ENCODE measurements around the gene STX12.
"Not testable (repeated sequence)": the region's sequence is repeated elsewhere in the genome, so short reads cannot be mapped to it uniquely, and the experiment has no call there.

Gene STX12

GRCh38 chr1:27785781-27786455 lies 12.9 kb downstream of the STX12 start:
- Mint-ChIP-seq H3K9me3 (no peaks in the 10 kb centered on the region), H3K4me1 (ENCODE audit: low read depth in 2 of 2) (peaks cover 7 to 24% of the 10 kb centered on the region in 2 donors), H3K36me3 (ENCODE audit: insufficient read depth) (peaks cover 15% of the 10 kb centered on the region), H3K27me3 (no peaks in the 10 kb centered on the region), H3K27ac (peak overlapping the region; percentile 27 to 58), H3K4me3 (no peak overlapping the region)
- ATAC-seq (replicated peaks) (no peak), DNase-seq (no peak)

GRCh38 chr1:27787895-27788294 lies 14.9 kb downstream of the STX12 start:
- no peak for DNase-seq
- H3K27me3 Mint-ChIP-seq = no peaks in the 10 kb centered on the region
- no peak for ATAC-seq (replicated peaks)
- H3K4me3 Mint-ChIP-seq = no peak overlapping the region
- H3K27ac Mint-ChIP-seq = no peak overlapping the region
- peaks cover 19% of the 10 kb centered on the region for H3K36me3 Mint-ChIP-seq (ENCODE audit: insufficient read depth)
- H3K4me1 Mint-ChIP-seq (ENCODE audit: low read depth in 2 of 2) = peaks cover 7 to 17% of the 10 kb centered on the region in 2 donors
- no peaks in the 10 kb centered on the region for H3K9me3 Mint-ChIP-seq

- H3K27ac Mint-ChIP-seq = no peak overlapping the region
- no peak overlapping the region for H3K4me3 Mint-ChIP-seq
- H3K9me3 Mint-ChIP-seq = no peaks in the 10 kb centered on the region
- peaks cover 28% of the 10 kb centered on the region for H3K36me3 Mint-ChIP-seq (ENCODE audit: insufficient read depth)
- ATAC-seq (replicated peaks) (no peak), DNase-seq (no peak)
- H3K4me1 Mint-ChIP-seq (ENCODE audit: low read depth in 2 of 2) = peaks cover 7 to 17% of the 10 kb centered on the region in 2 donors
- no peaks in the 10 kb centered on the region for H3K27me3 Mint-ChIP-seq
Measured at GRCh38 chr1:27789540-27790041, 16.6 kb downstream of the STX12 start.

- Mint-ChIP-seq H3K4me1 (ENCODE audit: low read depth in 2 of 2) (peaks cover 6 to 12% of the 10 kb centered on the region in 2 donors), H3K36me3 (ENCODE audit: insufficient read depth) (peaks cover 35% of the 10 kb centered on the region)
- H3K4me3 Mint-ChIP-seq; ATAC-seq (replicated peaks); DNase-seq; H3K9me3 Mint-ChIP-seq; H3K27ac Mint-ChIP-seq; H3K27me3 Mint-ChIP-seq: not testable (repeated sequence)
Measured at GRCh38 chr1:27790270-27790669, 17.3 kb downstream of the STX12 start.

GRCh38 chr1:27795601-27796000 lies 22.6 kb downstream of the STX12 start:
- ATAC-seq (replicated peaks) = no peak
- no peaks in the 10 kb centered on the region for H3K9me3 Mint-ChIP-seq

GRCh38 chr1:27804791-27805190 lies 31.8 kb downstream of the STX12 start:
- Mint-ChIP-seq H3K27me3 (no peaks in the 10 kb centered on the region), H3K27ac (peak overlapping the region in 1 of 2 donors; percentile 26), H3K36me3 (ENCODE audit: insufficient read depth) (peaks cover 54% of the 10 kb centered on the region), H3K4me3 (no peak overlapping the region), H3K4me1 (ENCODE audit: low read depth in 2 of 2) (peaks cover 2 to 3% of the 10 kb centered on the region in 2 donors), H3K9me3 (no peaks in the 10 kb centered on the region)
- ATAC-seq (replicated peaks) = no peak
- DNase-seq = no peak

More at GRCh38 chr1:27795601-27796000, 22.6 kb downstream of the STX12 start:
- Mint-ChIP-seq H3K4me3 (no peak overlapping the region), H3K36me3 (ENCODE audit: insufficient read depth) (peaks cover 51% of the 10 kb centered on the region), H3K27me3 (no peaks in the 10 kb centered on the region), H3K4me1 (ENCODE audit: low read depth in 2 of 2) (peaks cover 3 to 4% of the 10 kb centered on the region in 2 donors), H3K27ac (no peak overlapping the region)
- no peak for DNase-seq

- H3K4me1 Mint-ChIP-seq (ENCODE audit: low read depth in 2 of 2) = peaks cover 0 to 2% of the 10 kb centered on the region in 2 donors
- H3K36me3 Mint-ChIP-seq (ENCODE audit: insufficient read depth) = peaks cover 49% of the 10 kb centered on the region
- ATAC-seq (replicated peaks) = no peak
- no peak overlapping the region for H3K4me3 Mint-ChIP-seq
- no peak for DNase-seq
- H3K9me3 Mint-ChIP-seq = no peaks in the 10 kb centered on the region
- H3K27ac Mint-ChIP-seq = no peak overlapping the region
- no peaks in the 10 kb centered on the region for H3K27me3 Mint-ChIP-seq
Measured at GRCh38 chr1:27806758-27807157, 33.7 kb downstream of the STX12 start.

GRCh38 chr1:27807385-27807784 lies 34.4 kb downstream of the STX12 start:
- ATAC-seq (replicated peaks) (no peak), DNase-seq (no peak)
- Mint-ChIP-seq H3K4me3 (no peak overlapping the region), H3K27ac (no peak overlapping the region), H3K27me3 (no peaks in the 10 kb centered on the region), H3K36me3 (ENCODE audit: insufficient read depth) (peaks cover 49% of the 10 kb centered on the region), H3K9me3 (no peaks in the 10 kb centered on the region), H3K4me1 (ENCODE audit: low read depth in 2 of 2) (peaks cover 0 to 2% of the 10 kb centered on the region in 2 donors)

GRCh38 chr1:27808131-27808530 lies 35.1 kb downstream of the STX12 start:
- not testable (repeated sequence) for H3K4me3 Mint-ChIP-seq; ATAC-seq (replicated peaks); H3K27ac Mint-ChIP-seq; H3K27me3 Mint-ChIP-seq; H3K9me3 Mint-ChIP-seq; H3K4me1 Mint-ChIP-seq (ENCODE audit: low read depth in 2 of 2); DNase-seq
- H3K36me3 Mint-ChIP-seq (ENCODE audit: insufficient read depth) = peaks cover 49% of the 10 kb centered on the region

- Mint-ChIP-seq H3K4me3 (no peak overlapping the region), H3K9me3 (no peaks in the 10 kb centered on the region), H3K27ac (no peak overlapping the region), H3K36me3 (ENCODE audit: insufficient read depth) (peaks cover 47% of the 10 kb centered on the region), H3K27me3 (no peaks in the 10 kb centered on the region), H3K4me1 (ENCODE audit: low read depth in 2 of 2) (peaks cover 0 to under 1% of the 10 kb centered on the region in 2 donors)
- ATAC-seq (replicated peaks) (no peak), DNase-seq (no peak)
Measured at GRCh38 chr1:27809883-27810282, 36.9 kb downstream of the STX12 start.

GRCh38 chr1:27811741-27812500 lies 38.9 kb downstream of the STX12 start:
- H3K36me3 Mint-ChIP-seq (ENCODE audit: insufficient read depth) = peaks cover 33% of the 10 kb centered on the region
- no peaks in the 10 kb centered on the region for H3K9me3 Mint-ChIP-seq
- H3K27me3 Mint-ChIP-seq = no peaks in the 10 kb centered on the region
- no peak for DNase-seq
- H3K4me3 Mint-ChIP-seq = no peak overlapping the region
- no peaks in the 10 kb centered on the region for H3K4me1 Mint-ChIP-seq (ENCODE audit: low read depth in 2 of 2)
- no peak for ATAC-seq (replicated peaks)
- peak overlapping the region in 1 of 2 donors; percentile 74 for H3K27ac Mint-ChIP-seq

- Mint-ChIP-seq H3K27me3 (no peaks in the 10 kb centered on the region), H3K4me1 (ENCODE audit: low read depth in 2 of 2) (no peaks in the 10 kb centered on the region), H3K4me3 (no peak overlapping the region), H3K36me3 (ENCODE audit: insufficient read depth) (peaks cover 54% of the 10 kb centered on the region), H3K27ac (peak overlapping the region in 1 of 2 donors; percentile 17), H3K9me3 (no peaks in the 10 kb centered on the region)
- DNase-seq (no peak), ATAC-seq (replicated peaks) (no peak)
Measured at GRCh38 chr1:27816921-27817630, 44.1 kb downstream of the STX12 start.

- no peak overlapping the region for H3K27ac Mint-ChIP-seq
- H3K9me3 Mint-ChIP-seq = no peaks in the 10 kb centered on the region
- no peak overlapping the region for H3K4me3 Mint-ChIP-seq
- ATAC-seq (replicated peaks) = no peak
- peaks cover 26% of the 10 kb centered on the region for H3K36me3 Mint-ChIP-seq (ENCODE audit: insufficient read depth)
- H3K4me1 Mint-ChIP-seq (ENCODE audit: low read depth in 2 of 2) = no peaks in the 10 kb centered on the region
- H3K27me3 Mint-ChIP-seq = no peaks in the 10 kb centered on the region
- no peak for DNase-seq
Measured at GRCh38 chr1:27821761-27822315, 48.8 kb downstream of the STX12 start.
